Measurements from ENCODE around the gene ODAD3.

DNA sequence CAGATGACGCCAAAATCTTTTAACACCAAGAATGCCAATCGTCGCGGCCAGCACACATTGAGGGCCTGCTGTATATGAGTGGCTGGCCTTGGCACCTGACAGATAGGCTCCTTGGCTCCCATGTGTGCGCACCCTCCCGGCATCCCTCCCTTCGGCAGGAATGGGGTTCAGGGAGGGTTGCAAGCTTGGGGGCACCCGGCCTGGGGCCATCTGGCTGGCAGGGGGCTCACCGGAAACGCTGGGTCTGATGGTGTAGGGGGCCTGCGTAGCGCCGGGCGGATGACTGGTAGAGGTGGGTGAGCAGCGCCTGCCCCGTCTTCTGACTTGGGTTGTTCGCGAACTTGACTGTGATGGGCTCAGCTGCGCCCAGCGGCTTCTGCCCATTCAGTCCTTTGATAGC, 22.9 kb upstream of the ODAD3 start:
- TF ChIP-seq CTCF (conservative IDR thresholded peaks at IDR 0.05): no peak
- no peak for TF ChIP-seq ZFX (IDR thresholded peaks at IDR 0.05)

All from C4-2B (cell line).